Measurements from ENCODE around the gene PPFIA1.

The PPFIA1 gene

DNA sequence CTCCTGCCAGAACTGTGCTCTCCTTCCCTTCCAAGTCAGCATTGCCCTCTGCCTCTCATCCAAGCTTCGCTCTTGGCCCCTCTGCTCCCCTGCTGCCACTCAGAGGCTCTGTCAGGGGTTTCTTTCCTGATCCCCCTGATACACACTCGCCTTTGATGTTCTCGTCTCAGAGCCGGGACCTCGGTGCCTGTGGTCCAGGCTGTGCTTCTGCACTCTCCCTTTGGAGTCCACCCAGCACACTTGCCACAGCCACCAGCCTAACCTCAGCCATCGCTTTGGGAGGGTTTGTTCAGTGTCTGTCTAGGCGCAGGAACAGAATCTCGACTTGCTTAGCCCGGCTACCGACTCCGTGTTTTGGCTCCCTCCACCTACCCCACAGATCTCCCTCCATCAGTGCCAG lies 29.1 kb downstream of the PPFIA1 start:
- no peak for DNase-seq

DNA sequence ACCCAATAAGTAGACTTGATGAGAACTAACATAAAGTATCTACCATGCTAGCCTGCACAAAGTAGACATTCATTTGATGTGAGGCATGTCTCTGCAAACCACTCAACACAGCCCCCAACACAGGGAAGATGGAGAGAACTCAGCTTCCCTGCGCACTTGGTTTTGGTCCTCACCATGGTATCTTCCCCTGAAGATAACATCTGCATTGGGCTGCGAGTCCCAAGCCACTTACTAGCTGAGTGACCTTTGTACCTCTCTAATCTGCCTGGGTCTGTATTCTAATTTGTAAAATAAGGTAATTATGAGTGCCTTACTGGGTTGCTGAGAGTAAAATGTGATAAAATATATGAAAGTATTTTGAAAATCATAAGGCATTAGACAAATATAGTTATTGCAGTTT lies 30.7 kb downstream of the PPFIA1 start:
- no peak for DNase-seq

DNA sequence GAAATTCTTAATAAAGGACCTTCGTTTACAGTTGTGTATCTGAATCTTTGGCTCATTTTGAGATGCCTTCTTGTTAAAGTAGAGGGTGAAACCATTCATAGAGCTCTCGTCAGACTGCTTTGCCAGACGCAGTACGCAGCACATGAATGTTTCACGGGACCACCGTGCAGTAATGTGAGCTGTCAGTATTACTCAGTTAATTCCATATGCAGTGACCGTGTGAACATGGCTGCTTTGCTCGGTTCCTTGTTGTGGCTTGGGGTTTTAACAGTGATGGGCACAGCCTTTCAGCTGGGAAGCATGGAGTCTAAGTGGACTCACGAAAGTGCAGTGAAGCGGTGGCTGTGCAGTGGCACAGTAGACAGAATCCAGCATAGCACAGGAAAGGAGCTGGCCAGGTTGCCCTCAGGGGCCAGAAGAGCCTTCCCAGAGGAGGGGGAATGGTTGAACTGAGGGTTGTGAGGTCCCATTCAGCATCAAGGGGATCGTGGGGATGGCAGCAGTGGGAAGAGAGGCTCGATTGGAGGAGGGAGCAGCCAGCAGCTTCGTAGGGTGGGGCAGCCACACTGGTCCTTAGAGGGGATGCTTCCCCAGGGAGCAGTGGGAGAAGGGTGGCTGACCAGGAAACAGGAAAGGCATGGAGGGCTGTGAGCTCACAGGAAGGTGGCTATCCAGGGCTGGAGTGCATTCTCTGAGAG lies 31.4 kb downstream of the PPFIA1 start:
- DNase-seq = no peak

DNA sequence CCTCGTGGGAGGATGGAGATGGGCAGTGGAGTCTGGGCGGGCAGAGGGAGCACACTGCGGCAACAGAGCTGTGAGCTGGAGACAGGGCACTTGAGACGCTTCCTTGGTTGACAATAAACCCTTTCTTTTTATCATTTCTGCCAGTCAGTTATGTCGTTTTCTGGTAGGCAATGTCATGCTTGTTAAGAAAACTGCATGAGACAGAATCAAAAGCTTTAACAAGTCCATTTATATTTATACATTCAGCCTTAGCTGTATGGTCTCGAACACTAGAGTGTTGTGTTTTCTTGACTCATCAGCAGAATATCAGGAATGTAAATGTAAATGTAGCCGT lies 31.9 kb downstream of the PPFIA1 start:
- no peak for DNase-seq

DNA sequence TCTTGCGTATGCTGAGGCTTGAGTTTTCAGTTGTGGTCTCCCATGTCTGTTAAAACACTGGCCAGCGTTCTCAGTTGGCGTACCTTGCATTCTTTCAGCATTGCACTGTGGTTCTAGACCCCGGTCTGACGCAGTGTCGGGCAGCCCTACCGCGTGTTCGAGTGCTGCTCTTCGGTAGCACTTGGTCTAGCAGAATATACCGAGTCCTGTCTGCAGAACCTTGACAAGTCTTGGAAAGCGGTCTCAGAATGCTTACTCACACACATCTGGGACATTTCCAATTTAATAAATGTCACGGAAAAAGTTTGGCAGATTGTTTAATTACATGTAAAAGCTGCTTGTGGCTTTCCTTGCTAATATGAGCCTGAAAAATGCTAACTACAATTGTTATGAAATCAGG lies 32.6 kb downstream of the PPFIA1 start:
- DNase-seq = no peak

DNA sequence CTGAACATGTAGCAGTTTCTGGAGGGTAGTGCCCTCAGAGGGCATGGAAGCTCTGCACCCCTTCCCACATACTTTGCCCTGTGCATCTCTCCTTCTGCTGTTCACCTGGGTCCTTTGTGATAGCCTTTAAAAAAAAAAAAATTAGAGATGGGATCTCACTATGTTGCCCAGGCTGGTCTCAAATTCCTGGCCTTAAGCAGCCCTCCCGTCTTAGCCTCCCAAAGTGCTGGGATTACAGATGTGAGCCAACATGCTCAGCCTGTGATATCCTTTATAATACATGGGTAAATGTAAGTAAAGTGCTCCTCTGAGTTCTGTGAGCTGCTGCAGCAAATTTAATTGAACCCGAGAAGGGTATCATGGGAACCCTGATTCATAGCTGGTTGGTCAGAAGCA lies 33.7 kb downstream of the PPFIA1 start:
- no peak for DNase-seq

DNA sequence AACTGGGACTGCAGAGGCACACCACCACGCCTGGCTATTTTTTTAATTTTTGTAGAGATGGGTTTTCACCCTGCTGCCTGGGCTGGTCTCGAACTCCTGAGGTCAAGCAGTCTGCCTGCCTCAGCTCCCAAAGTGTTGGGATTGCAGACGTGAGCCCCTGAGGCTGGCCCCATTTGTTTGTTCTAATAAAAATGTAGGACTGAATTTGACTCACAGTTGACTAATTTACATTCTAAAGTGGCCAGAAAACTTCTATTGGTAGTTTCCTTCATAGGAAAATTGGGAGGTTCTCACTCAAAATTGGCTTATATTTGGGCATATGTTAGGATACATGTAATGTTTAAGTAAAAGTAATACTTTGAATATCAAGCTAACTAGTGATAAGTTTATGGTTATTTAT lies 35.0 kb downstream of the PPFIA1 start:
- no peak for DNase-seq

DNA sequence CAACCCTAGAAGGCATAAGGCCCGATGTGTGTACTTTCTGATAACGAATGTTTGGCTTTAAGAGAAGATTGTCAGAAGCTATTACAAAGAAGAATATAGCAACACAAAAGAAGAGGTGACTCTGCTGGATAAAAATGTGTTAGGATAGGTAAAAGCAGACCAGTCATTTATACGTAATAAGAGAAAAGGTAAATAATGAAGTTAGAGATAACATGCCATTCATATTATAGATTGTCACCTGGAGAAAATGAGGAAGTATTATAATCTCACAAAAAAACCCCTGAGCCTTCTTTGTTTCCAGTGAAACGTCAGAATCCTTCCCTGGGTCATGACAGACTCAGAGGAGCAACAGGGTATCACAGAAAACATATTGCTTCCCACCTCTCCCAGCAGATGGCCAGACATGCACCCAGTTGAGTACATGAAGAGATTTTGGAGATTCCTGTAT lies 36.1 kb downstream of the PPFIA1 start:
- no peak for DNase-seq

DNA sequence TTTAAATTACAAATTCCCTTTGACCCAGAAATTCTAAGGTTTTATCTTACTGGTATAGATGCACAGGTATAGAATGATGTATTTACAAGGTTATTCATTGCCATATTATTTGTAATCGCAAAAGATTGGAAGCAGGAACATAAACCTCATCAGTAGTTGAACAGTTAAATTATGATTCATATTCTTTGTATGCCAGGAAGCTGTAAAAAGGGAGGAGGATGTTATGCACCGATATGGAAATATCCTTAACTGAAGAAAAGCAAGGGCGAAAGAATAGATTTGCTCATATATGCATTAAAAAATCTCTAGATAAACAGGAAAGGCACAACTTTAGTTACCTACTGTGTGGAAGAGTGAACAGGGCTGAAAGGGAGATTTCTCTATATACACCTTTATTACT lies 36.7 kb downstream of the PPFIA1 start:
- no peak for DNase-seq

DNA sequence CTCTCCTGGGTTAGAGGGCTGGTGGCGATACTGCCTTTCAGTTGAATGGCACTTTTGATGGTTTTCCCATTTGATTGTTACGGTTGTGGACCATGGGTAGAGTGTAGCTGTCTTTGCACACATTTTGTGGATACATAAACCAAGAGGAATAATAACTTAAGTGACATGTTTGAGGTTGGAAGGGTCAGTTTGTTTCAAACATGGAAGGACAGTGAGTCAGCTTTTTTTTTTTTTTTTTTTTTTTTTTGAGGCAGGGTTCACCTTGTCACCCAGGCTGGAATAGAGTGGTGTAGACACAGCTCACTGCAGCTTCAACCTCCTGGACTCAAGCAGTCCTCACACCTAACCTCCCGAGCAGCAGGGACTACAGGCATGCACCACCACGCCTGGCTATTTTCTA lies 41.1 kb downstream of the PPFIA1 start:
- no peak for DNase-seq

DNA sequence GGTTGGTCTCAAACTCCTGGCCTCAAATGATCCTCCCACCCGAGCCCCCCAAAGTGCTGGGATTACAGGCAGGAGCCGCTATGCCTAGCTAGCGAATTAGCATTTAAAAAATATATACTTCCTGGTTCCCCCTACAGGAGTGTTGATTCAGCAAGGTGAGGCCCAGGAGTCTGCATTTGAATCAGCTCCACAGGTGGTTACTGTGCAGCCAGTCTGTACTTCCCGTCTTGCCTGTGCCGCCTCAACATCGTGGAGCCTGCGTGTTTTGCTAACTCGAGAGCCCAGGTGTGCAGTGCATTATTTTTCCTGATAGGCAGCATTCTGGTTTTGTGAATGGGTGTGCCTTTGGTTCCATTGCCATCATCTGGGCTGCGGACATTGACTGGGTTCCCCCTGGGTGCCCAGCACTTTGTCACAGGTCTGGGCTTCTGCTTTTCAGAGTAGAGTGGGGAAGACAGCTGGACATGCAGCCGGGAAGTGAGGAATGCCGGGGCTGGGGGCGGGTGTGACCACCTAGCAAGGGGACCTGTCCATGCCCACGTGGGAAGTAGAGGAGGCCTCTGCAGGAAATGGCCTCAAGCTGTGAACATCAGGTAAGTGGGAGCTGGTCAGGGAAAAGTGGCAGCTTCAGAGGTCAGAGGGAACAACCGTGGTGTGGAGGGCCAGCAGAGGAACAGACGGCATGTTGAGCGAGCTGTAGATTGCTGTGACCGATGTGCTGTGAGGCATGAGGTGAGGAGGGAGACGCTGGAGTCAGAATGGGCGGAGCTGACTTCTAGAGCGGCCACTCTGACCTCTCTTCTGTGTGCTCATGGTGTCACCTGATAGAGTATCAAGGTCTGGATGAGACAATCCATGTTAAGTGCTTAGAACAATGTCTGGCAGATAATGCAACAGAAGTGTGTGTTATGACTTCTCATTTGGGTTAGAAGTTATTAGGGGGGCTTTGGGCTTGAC lies 42.2 kb downstream of the PPFIA1 start:
- DNase-seq = no peak

DNA sequence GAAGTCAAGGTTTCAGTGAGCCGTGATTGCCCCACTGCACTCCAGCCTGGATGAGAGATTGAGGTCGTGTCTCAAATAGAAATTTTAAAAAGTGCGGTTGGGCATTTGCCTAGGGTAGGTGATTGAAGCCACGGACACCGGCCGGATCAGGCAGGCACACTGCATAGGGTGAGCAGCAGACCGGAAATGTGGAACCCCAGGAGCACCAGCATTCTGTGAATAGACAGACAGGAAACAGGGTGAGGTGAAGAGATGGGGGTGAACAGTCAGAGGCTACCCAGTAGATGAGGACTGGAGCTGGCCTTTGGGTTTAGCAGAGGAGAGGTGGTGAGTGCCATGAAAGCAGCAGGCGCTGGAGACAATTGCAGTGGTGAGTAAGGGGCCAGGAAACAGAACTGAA lies 43.5 kb downstream of the PPFIA1 start:
- DNase-seq = no peak

DNA sequence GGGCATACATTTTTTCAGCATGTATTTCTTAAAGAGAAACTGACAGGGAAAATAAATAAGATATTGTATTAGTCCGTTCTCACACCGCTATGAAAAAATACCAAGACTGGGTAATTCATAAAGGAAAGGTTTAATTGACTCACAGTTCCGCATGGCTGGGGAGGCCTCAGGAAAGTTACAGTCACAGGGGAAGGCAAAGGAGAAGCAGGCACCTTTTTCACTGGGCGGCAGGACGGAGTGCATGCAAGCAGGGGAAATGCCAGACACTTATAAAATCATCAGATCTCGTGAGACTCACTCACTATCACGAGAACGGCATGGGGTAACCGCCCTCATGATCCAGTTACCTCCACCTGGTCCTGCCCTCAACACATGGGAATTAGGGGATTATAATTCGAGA lies 44.2 kb downstream of the PPFIA1 start:
- DNase-seq = no peak

DNA sequence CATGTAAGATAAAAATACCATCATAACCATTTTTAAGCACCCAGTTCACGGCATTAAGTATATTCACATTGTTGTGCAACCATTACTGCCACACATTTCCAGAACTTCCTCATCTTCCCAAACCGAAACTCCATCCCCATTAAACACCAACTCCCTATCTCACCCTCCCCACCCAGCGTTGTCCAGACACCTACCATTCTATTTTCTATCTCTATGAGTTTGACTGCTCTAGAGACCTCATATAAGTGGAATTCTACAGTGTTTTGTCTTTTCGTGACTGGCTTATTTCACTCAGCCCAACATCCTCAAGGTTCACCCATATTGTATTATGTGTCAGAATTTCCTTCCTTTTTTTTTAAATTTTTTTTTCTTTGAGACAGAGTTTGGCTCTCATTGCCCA lies 45.2 kb downstream of the PPFIA1 start:
- no peak for DNase-seq

DNA sequence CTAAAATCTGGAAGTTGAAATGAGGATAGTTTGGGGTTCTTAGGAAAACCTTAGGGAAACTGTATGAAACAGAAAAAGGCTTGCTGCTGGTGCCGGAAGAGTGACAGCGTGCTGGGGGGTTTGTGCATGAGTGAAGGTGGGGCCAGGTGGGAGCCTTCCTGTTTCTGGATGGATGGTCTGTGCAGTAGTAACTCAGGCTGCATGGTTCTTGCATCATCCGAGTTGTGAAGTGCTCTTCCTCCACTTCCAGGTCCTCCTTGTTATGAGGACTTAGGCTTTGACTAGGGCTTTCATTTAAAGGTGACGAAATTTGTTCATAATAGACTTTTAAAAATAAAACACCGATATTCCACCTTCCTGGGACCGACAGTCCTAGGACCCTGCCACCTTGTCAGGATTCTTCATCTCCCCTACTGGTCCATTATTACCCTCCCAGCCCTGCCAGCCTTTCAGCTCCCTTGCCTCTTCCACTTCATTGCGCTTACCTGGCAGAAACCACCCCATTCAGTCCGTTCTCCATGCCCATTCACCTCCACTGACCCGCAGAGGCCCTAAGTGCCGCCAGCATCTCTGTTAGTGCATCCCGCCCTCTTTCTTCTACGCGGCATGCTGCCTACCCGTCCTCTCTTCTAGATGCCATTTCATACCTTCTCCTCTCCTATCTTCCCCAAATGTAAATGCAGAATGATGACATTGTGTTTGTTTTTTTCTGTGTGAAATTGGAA lies 47.3 kb downstream of the PPFIA1 start:
- DNase-seq = no peak

DNA sequence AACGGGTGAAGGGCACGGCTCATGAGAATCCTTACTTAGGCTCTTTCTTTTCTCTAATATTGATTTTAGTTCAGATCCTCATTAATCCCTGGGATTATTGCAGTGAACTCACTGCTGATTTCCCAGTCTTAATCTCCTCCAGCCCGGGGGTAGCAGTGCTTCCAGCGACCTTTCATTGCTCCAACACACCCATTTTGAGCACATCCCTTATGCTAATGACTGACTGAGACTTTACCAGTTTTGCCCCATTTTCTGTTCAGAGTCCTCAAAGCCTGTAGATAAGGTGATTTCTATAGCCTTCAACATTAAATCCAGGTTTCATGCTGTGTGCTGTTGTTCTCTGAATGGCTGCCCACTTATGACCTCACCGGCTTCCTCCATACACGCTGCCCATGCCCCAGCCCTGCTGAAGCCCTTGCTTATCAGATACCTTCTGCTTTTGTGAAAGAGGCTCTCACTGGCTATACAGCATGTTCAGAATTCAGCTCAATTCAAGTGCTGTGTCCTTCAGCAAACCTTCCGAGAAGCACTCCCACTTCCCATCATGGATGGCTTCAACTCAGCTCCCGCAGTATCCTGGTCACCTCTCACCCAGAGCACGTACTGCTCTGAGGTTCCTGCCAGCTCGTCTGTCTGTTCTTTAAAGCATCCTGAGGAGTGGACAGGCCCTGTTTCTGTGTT lies 49.0 kb downstream of the PPFIA1 start:
- DNase-seq = no peak

DNA sequence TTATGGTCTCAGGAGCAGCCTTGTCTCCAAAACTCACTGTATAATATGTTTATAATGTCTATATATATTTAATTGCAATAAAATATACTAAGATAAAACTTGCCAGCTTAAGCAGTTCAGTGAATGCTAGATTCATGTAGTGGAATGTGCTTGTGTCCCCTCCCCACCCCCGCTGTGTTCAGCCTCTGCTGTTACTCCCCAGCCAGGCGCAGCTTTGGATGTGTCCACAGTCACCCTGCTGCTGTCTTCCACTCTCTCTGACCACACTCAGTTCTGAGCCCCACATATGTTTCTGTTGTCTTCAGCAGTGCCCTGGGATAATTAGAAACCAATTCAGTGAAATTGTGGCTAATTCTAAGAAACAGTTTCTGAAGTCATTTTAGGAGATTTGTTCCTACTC lies 52.2 kb downstream of the PPFIA1 start:
- DNase-seq = no peak

DNA sequence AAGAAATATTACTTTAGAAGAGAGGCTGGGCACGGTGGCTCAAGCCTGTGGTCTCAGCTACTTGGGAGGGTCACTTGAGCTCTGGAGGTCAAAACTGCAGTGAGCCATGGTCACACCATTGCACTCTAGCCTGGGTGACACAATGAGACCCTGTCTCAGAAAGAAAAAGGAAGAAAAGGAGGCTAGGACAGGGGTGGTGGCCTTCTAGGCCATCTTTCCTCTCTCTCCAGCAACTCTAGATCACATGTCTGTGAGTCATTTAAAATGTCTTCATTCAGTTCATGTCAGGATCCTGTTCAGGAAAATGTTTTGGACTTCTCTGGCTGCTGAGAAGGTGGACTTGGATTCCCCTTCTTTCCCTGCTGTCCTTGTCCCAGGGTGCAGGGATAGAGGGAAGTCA lies 53.3 kb downstream of the PPFIA1 start:
- peak; percentile 37 for DNase-seq

DNA sequence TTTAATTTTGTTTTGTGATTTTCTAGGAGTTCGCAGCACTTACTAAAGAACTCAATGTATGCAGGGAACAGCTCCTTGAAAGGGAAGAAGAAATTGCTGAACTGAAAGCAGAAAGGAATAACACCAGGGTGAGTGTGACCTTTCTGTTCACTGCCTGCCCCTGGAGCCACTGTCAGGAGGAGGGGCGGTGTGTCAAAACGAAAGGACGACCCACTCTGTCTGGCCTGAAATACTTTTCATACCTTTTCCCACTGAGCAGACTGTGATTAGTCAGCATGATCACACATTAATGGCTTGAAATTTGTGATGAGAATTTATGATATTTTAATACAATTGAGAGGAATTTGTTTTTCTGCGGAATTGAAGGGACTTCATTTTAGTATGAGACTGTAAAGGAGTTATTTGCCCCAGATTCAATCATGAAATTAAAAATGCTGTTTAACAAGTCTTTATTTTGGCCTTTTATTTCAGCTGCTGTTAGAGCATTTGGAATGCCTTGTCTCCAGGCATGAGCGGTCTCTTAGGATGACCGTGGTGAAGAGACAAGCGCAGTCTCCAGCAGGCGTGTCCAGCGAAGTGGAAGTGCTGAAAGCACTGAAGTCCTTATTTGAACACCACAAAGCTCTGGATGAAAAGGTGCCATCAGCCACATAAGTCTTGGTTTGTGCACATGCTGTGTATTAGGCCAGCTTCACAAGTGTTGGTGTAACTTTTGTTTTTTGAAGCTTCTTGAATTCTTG lies 54.1 kb downstream of the PPFIA1 start:
- peak; percentile 45 for DNase-seq

DNA sequence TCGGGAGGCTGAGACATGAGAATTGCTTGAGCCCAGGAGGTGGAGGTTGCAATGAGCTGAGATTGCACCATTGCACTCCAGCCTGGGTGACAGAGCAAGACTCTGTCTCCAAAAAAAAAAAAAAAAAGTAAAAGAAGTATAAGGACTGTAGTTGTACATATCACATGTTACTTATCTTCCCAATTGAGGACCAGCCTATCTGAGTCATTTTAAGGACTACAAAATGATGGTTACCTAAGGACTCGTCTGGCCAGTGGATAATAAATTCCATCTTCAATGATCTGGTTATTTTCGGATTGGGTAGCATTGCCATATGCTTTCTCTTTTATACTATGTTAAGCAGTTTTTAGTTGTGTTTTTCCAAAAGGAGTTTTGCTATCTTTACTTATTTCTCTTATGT lies 55.3 kb downstream of the PPFIA1 start:
- DNase-seq = no peak

DNA sequence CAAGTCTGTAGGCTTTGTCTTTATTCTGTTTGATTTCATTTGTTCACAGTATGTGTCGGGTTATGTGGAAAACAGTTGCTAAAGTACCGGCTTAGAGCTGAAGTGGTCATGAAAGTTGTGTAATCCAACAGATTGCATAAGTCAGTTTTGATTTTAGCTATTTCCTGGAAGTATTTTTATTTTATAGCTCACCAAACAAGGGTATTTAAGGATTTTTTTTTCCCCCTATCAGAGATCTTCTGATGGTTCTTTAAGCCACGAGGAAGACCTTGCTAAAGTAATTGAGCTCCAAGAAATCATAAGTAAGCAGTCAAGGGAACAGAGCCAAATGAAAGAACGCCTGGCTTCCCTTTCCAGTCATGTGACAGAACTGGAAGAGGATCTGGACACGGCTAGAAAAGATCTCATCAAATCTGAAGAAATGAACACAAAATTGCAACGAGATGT lies 55.9 kb downstream of the PPFIA1 start:
- DNase-seq = no peak

DNA sequence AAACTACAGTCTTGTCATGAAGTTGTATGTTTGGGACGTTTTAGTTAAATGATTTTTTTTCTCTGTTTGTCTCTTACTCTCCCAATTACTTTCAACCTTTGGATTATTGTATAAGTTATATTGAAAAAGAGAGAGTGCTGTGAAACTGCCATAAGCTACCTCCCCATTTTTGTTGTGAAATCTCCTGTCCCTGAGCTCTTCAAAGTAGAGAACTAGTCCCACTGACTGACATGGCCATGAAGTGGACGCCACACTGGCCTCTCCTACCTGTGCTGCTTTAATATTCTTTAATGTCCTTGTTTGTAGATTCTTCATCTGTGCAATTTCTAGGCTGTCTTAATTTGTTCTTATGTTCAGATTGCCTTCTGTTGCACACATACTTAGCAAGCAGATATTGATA lies 56.3 kb downstream of the PPFIA1 start:
- DNase-seq = no peak
